KMS-11 (cell line): ENCODE data around the gene MAST4.

Experiments
- H2AFZ ChIP-seq: fragments of 200-600 bp; sonication (generic); 2 replicates; pipeline ENCODE4 v1.6.1; 2016; ENCODE audit warnings: antibody characterized with exemption, mixed run types, low read depth
- H3K27ac ChIP-seq: fragments of 200-600 bp; sonication (generic); 2 replicates; pipeline ENCODE4 v1.6.1; 2016; ENCODE audit warnings: mild to moderate bottlenecking, mixed run types
- H3K27me3 ChIP-seq: fragments of 200-600 bp; sonication (generic); 2 replicates; pipeline ENCODE4 v1.6.1; 2017; ENCODE audit warnings: mild to moderate bottlenecking, low read depth, mixed run types, moderate library complexity; ENCODE audit not compliant: insufficient read depth
- H3K36me3 ChIP-seq: fragments of 200-600 bp; sonication (generic); 2 replicates; pipeline ENCODE4 v1.6.1; 2017; ENCODE audit warnings: mild to moderate bottlenecking, mixed run types; ENCODE audit not compliant: insufficient read depth
- H3K4me1 ChIP-seq: fragments of 200-600 bp; sonication (generic); 2 replicates; pipeline ENCODE4 v1.6.1; 2016; ENCODE audit warnings: mild to moderate bottlenecking, low read depth, mixed run types; ENCODE audit not compliant: poor library complexity, severe bottlenecking
- H3K4me2 ChIP-seq: fragments of 200-600 bp; sonication (generic); 2 replicates; pipeline ENCODE4 v1.7.0; 2016; ENCODE audit warnings: mild to moderate bottlenecking, mixed run types
- H3K4me3 ChIP-seq: fragments of 200-600 bp; sonication (generic); IDR thresholded peaks from 2 replicates; pipeline ENCODE4 v1.6.1; 2017; ENCODE audit warnings: low read depth, low read length, mixed read lengths; ENCODE audit not compliant: insufficient read depth
- H3K79me2 ChIP-seq: fragments of 200-600 bp; sonication (generic); 2 replicates; pipeline ENCODE4 v1.6.1; 2016; ENCODE audit warnings: low read depth, mixed run types; ENCODE audit not compliant: insufficient read depth
- H3K9ac ChIP-seq: fragments of 200-600 bp; sonication (generic); 2 replicates; pipeline ENCODE4 v1.6.1; 2016; ENCODE audit warnings: mild to moderate bottlenecking, mixed run types
- H4K20me1 ChIP-seq: fragments of 200-600 bp; sonication (generic); 2 replicates; pipeline ENCODE4 v1.6.1; 2016; ENCODE audit warnings: mild to moderate bottlenecking, mixed run types; ENCODE audit not compliant: insufficient read depth
- CTCF ChIP-seq: fragments of 200-600 bp; sonication (generic); conservative IDR thresholded peaks from 2 replicates; pipeline ENCODE4 v1.6.1; 2017; ENCODE audit warnings: low read depth, mild to moderate bottlenecking, antibody characterized with exemption, low read length, moderate library complexity, mixed read lengths

The MAST4 gene

GRCh38 chr5:67153292-67153691 is 557.1 kb downstream of the MAST4 start:
- no peaks in the 10 kb centered on the region for H4K20me1 ChIP-seq
- H3K36me3 ChIP-seq = no peaks in the 10 kb centered on the region
- H3K27me3 ChIP-seq = no peaks in the 10 kb centered on the region

DNA sequence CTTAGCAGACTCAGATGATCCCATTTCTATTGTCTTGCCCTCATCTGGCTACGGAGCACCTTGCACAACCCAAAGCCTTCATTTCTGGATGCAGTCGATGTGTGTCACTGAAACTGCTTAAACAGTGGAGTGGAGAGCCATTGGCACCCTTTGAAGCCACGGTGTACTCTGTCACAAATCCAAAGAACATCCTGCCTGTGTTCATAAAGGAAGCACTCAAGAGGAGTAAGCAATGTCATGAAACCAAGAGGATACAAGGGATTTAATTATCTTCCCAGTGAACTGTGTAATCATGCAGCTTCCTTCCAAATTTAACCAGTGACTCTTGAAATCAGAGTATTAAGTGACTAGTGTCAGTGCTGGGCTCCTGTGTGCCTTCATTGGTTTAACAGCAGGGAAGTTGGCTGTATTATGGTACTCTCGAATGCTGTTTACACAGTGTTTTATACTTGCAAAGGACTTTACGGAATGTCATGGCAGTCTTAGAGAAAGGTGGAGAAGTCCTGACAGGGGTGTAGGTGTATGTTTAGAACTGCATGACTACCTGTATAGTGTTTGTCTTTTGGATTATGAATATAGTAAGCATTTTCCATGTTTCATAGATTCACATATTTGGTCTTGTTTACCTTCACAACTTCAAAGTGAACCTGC is 558.5 kb downstream of the MAST4 start:
- Histone ChIP-seq H3K27me3 (no peaks in the 10 kb centered on the region), H3K36me3 (no peaks in the 10 kb centered on the region), H2AFZ (no peak overlapping the region), H3K4me2 (no peak overlapping the region), H3K4me3 (no peak overlapping the region), H4K20me1 (no peaks in the 10 kb centered on the region), H3K79me2 (no peaks in the 10 kb centered on the region), H3K4me1 (no peaks in the 10 kb centered on the region), H3K9ac (no peak overlapping the region), H3K27ac (no peak overlapping the region)
- TF ChIP-seq CTCF = no peak

More at GRCh38 chr5:67153292-67153691, 557.1 kb downstream of the MAST4 start:
- Histone ChIP-seq H3K27ac (no peak overlapping the region), H3K4me3 (no peak overlapping the region), H2AFZ (no peak overlapping the region), H3K4me2 (no peak overlapping the region), H3K79me2 (no peaks in the 10 kb centered on the region), H3K4me1 (no peaks in the 10 kb centered on the region), H3K9ac (no peak overlapping the region)
- no peak for TF ChIP-seq CTCF

DNA sequence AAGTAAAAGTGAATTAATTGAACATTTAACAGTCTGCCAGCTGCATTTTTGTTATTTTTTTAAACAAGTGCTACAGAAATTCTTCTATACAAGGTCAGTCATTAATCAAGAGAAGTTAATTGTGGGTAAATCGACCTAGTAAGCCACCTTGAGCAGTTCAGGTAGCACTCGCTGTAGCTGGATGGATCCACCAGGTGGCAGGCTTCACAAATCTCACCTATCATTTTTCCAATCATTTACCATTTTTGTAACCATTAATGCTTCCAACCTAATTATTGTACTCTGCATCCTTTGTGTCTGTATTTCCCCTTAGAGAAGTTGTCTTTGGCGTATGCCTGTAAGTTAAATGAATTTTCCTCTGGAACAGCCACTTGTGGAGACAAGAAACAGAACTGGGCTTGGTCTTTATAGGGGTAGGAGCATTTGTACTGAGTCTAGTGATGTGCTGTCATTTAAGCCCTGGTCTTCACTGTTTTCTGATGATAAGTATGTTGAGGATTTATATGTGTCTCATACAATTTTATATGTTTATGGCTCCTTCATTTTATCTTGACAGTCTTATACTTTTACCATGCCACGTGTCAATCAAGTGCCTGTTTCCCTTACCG is 560.9 kb downstream of the MAST4 start:
- H3K36me3 ChIP-seq = no peaks in the 10 kb centered on the region
- H3K79me2 ChIP-seq = no peaks in the 10 kb centered on the region
- H3K4me2 ChIP-seq = no peak overlapping the region
- H3K27ac ChIP-seq = no peak overlapping the region
- H3K4me3 ChIP-seq = no peak overlapping the region
- H3K27me3 ChIP-seq = no peaks in the 10 kb centered on the region
- no peaks in the 10 kb centered on the region for H3K4me1 ChIP-seq
- peak; percentile 94 for TF ChIP-seq CTCF
- H3K9ac ChIP-seq = no peak overlapping the region
- no peaks in the 10 kb centered on the region for H4K20me1 ChIP-seq
- H2AFZ ChIP-seq = no peak overlapping the region

GRCh38 chr5:67160272-67160671 is 564.1 kb downstream of the MAST4 start:
- H3K4me2 ChIP-seq = no peak overlapping the region
- no peak overlapping the region for H3K9ac ChIP-seq
- no peak overlapping the region for H3K4me3 ChIP-seq

More at GRCh38 chr5:67160272-67160671, 564.1 kb downstream of the MAST4 start:
- Histone ChIP-seq H3K27me3 (no peaks in the 10 kb centered on the region), H3K4me1 (no peaks in the 10 kb centered on the region), H4K20me1 (no peaks in the 10 kb centered on the region), H3K27ac (no peak overlapping the region), H2AFZ (no peak overlapping the region), H3K36me3 (no peaks in the 10 kb centered on the region), H3K79me2 (no peaks in the 10 kb centered on the region)
- no peak for TF ChIP-seq CTCF
